GM23338 (cell line): ENCODE measurements around the gene RIPPLY1.

Experiments
- CREB1 ChIP-seq: fragments of 250-450 bp; sonication (Bioruptor Pico); IDR thresholded peaks from 2 replicates; pipeline ENCODE4 v1.5.0; 2020; ENCODE audit warnings: low read depth, mild to moderate bottlenecking, moderate library complexity
- CTCF ChIP-seq, 2 experiments: fragments of 200-600 bp in 1 of 2; sonication (generic) in 1 of 2; conservative IDR thresholded peaks; 2 replicates each; pipeline versions ENCODE4 v1.5.1 to v1.6.1; 2016 to 2017; ENCODE audit warnings: antibody characterized with exemption in 2 of 2, low read depth in 2 of 2, mild to moderate bottlenecking in 2 of 2, moderate library complexity in 1 of 2
- EZH2 ChIP-seq: fragments of 200-600 bp; sonication (generic); IDR thresholded peaks from one replicate; pipeline ENCODE4 v1.8.0; 2017; ENCODE audit warnings: antibody characterized with exemption, mild to moderate bottlenecking, low read depth; ENCODE audit not compliant: unreplicated experiment
- EZH2phosphoT487 ChIP-seq: fragments of 200-600 bp; sonication (generic); IDR thresholded peaks from one replicate; pipeline ENCODE4 v1.8.1; 2018; ENCODE audit warnings: antibody characterized with exemption; ENCODE audit not compliant: unreplicated experiment
- JUNB ChIP-seq: IDR thresholded peaks from one replicate; pipeline ENCODE4 v1.6.1; 2016; ENCODE audit warnings: antibody characterized with exemption; ENCODE audit not compliant: unreplicated experiment
- POLR2AphosphoS5 ChIP-seq: IDR thresholded peaks from 2 replicates; pipeline ENCODE4 v1.6.1; 2016; ENCODE audit warnings: antibody characterized with exemption, low read depth
- REST ChIP-seq: IDR thresholded peaks from one replicate; pipeline ENCODE4 v1.6.1; 2018; ENCODE audit warnings: antibody characterized with exemption; ENCODE audit not compliant: unreplicated experiment
- STAT1 ChIP-seq: IDR thresholded peaks from one replicate; pipeline ENCODE4 v1.6.1; 2016; ENCODE audit warnings: antibody characterized with exemption; ENCODE audit not compliant: unreplicated experiment

GRCh38 chrX:106951230-106951629 is 48.1 kb upstream of the RIPPLY1 start:
- TF ChIP-seq POLR2AphosphoS5, result no peak
- TF ChIP-seq CTCF (conservative IDR thresholded peaks at IDR 0.05; ENCODE audit: low read depth in 2 of 2), result no peak
- TF ChIP-seq EZH2, result no peak
- no peak for TF ChIP-seq STAT1
- no peak for TF ChIP-seq EZH2phosphoT487
- TF ChIP-seq REST, result no peak
- no peak for TF ChIP-seq JUNB
- no peak for TF ChIP-seq CREB1 (CRISPR knock-in tag)
